T-helper 1 cell treated with Interleukin-12 subunit alpha and Interleukin-12 subunit beta and Interleukin-4 antibody, amounts not matched to agents 30 ng/mL and 1 ng/mL, for 36 hours (primary cell): ENCODE measurements around the gene SHLD2. TPM values are rescaled to one million over a fixed set of nuclear protein-coding genes. Genes with fewer than 3 reads are reported as not detected.
"Not testable (repeated sequence)": the region's sequence is repeated elsewhere in the genome, so short reads cannot be mapped to it uniquely, and the experiment has no call there.

ENCODE experiments used
- intact Hi-C: fragments of 100-400 bp; cut with micrococcal nuclease; formaldehyde crosslinking; loops from one replicate; pipeline ENCODE4 v1.15.1; 2024
- total RNA-seq: library from RNA; stranded (reverse); gene quantifications from 2 replicates; pipeline ENCODE4 v1.2.3, GENCODE V29; 2022

Gene SHLD2
- total RNA-seq, 1 donor from 2014 or later = 34.7 TPM

DNA sequence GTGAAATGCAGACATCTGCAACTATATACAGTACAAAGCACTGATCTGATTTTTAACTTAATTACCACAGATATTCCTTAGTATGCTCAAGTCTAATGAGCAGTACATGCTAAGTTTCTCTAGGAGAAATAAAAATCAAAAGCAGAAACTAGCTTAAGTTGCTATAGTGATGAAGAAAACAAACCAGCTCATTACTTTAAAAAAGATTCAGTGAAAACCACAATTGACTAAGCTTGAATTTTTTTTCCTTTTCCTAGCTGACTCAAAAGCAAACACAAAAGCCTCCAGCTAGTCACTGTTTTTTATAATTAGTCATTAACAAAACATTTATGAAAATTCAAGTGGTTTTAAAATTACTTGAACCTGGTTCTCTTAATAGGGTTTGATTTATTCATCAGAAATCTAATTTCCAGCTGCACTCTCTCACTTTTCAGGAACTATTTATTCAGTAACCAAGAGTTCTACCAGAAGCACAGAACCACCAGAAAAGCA lies 10.7 kb upstream of the SHLD2 start:
- intact Hi-C loops = loop anchor here (1.0 kb wide), 1 partner anchor 9 kb away; no protein-coding TSS in a partner anchor

DNA sequence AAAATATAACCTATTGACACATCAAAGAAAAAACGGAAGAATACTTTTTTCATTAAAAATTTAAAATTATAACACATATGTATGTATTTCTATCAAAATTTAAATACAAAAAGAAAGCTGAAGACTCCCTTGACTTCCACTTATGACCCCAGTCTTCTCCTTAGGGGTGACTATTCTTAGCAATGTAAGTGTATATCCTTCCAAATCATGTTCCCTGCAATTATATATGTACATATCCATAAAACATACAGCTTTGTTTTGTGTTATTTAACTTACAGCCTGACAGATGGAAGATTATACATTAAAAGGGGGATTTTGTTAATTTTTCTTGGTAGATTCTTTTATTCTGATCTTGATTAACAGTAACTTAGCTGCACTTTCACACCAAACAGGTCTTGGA lies 9.5 kb upstream of the SHLD2 start:
- intact Hi-C loops = no loop called here

DNA sequence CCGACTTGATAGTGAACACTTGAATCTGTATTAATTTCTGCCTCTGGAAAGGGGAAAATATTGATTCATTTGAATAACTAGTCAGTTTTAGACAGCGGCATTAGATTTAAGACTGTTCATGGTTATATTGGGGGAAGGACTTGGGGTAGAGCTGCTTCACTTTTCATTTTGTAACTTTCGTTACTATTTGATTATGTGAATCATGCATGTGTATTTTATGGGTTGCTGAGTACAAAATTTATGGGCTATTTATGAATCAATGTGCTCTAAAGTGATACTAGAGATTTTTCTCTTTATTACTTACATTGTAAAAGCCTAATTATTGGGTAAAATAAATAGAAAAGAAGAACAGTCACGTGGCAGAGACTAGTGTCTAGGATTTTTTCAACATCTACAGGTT lies 5.3 kb upstream of the SHLD2 start:
- intact Hi-C loops = loop anchor here (10.0 kb wide), 3 partner anchors 115 to 685 kb away; no protein-coding TSS in a partner anchor

DNA sequence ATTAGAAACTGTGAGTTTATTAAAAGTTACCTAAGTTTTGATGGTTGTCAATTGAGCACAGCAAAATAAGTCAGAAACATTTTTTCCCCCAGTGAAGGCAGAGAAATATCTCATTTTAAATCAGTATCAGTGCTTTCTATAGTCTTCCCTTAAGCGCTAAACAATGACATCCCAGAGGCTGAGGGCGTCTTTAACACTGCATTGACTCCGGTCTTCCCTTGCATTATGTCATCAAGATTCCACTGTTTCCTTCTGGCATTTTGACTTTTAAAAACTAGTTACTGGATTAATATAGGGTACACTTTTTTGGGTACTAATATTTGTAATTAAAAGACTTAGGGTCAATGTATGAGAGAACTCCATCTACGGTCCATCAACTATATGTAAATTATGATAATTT lies 4.2 kb upstream of the SHLD2 start:
- intact Hi-C loops = loop anchor here (10.0 kb wide), 3 partner anchors 114 to 686 kb away; no protein-coding TSS in a partner anchor

DNA sequence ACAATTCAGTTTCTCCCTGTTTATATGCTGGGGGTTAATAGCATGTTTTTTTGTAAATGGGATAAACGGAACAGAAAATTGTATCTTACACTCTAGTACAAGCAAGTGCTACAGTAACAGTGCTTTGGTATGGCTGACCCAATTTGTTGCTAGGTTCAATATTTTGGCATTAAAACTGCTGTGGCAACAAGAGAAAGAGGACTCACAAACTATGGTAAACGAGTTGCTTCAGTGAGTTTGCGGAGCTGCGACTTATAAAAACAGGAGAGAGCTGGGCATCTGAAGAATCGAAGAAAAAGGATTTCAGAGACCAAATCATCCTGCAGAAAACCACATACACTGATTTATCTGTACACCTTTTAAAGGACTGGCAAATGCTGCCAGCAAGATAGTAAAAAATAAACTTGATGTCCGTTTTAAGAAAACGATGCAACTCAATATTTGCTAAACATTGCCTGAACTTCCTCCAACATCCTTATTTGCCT lies 2.6 kb upstream of the SHLD2 start:
- intact Hi-C loops = loop anchor here (10.0 kb wide), 3 partner anchors 112 to 688 kb away; no protein-coding TSS in a partner anchor

DNA sequence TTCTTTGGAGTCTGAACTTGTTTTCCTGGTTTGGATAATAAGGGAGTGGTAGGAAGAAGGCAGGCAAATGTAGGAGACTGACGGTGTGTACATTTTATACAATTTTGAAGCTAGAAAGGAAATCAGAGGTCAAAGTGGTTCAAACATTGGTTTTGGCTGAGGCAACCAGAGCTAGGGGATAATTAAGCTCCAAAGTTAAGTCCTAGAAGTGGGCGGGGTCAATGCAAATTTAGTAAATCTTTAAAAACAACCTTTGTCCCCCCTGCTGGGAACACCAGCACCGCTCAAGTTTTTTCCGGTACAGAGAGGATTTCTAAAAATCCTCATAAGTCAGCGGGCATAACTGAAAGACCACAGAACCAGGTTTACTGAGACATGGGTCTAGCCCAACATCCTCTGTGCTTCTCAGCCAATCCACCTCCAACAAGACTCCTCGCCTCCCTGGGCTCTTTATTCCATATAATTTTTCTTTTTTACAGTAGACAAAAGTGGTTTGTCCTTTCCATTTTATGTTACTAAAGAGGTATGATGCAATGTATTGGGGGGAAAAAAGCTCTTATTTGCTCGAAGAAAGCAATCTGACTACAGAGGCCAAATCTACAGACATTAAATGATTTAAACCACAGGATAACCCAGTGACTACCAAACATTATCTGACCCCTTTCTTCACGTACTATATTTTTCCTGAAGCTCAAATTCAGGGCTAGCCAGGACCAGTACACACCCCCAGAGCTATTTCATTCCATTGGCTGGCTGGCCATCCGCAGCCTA lies 2.0 kb upstream of the SHLD2 start:
- intact Hi-C loops = loop anchor here (1.0 to 10.0 kb wide), 4 partner anchors 9 to 688 kb away; no protein-coding TSS in a partner anchor

DNA sequence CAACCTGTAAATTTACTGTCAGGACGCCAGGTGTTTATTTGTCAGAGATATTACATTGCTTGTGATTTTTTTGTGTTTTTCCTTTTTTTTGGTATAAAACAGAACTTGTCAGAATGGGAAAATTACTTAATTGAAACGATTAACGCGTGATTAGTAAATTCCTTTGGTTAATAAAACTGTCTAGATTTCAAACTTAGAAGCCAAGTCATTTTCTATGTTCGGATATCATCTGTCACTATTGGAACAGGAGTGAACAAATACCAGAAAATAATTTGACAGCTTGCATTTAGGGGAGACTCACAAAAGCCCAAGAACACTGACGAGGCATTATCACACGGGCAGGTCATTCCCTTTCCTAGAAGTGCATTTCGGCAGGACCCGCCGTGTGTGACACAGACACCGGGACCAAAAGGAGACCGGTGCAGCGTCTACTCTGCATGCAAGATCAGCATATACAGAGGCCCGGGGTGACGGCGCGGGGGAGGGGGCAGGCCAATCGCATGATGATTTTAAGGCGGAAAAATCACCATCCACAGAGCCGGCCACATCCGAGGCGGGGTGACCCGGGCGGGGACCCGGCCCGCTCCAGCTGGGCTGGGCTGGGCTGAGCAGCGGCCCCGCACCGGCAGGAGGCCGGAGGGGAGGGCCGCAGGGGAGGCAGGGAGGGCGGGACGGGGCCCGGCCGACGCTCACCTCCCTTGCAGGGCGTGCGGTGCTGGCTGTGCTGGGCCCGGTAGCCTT lies 1.2 kb upstream of the SHLD2 start:
- intact Hi-C loops = loop anchor here (1.0 to 10.0 kb wide), 7 partner anchors 10 to 769 kb away; partner anchors contain the start of genes KLLN, PTEN and WAPL

DNA sequence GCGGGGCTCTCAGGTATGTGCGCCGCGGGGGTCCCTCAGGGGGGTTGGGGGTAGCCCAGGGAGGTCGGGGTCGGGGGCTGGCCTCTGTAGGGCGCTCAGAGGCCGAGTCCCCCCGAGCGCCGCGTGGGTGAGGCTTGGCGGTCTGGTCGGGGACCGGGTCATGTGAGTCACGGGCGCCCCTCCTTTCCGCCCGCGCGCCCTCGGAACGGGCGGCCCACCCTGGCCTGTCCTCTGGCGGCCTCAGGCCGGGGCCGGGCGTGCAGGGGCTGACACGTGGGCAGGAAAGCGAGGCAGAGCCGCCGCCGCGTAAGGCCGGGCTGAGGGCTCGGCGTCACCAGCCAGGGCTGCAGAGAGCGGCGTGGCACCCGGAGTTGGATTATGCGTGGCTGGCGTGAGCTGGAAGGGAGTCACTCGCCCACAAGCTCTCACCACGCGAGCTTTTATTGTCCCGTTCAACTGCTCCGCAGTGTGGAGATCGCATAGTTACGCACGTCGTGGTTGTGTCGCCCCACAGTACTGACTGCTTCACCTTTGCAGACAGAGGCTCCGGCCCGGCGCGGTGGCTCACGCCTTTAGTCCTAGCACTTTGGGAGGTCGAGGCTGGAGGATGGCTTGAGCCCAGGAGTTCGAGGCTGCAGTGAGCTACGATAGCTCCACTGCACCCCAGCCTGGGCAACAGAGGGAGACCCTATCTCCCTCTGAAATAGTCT lies 385 bp downstream of the SHLD2 start:
- intact Hi-C loops = loop anchor here (1.0 to 10.0 kb wide), 10 partner anchors 109 to 767 kb away; partner anchors contain the start of genes ATAD1, KLLN, MINPP1 and PTEN

DNA sequence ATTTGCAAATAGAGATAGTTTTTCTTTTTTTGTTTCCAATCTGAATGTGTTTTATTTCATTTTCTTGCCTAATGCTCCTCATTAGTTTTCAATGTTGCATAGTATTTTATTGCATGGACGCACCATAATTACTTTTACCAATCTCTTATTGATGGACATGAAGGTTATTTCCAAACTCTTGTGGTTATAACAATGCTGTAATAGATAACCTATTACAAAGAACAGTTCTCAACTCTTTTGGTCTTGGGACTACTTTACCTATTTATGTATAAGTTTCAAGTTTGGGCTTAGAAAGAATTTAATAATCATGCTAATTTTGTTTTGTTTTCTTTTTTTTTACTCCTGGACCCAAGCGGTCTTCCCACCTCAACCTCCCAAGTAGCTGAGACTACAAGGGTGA lies 7.0 kb downstream of the SHLD2 start:
- intact Hi-C loops = no loop called here

DNA sequence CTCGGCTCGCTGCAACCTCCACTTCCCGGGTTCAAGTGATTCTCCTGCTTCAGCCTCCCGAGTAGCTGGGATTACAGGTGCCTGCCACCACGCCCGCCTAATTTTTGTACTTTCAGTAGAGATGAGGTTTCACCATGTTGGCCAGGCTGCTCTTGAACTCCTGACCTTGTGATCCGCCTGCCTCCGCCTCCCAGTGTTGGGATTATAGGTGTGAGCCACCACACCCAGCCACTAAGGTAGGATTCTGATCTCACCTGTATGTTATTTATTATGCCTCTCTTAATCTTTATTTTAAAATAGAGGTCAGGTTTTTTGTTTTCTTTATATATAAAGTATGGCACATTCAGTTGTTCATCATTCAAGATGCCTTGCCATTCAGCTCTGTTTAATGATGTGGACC lies 9.7 kb downstream of the SHLD2 start:
- intact Hi-C loops = not testable (repeated sequence)

DNA sequence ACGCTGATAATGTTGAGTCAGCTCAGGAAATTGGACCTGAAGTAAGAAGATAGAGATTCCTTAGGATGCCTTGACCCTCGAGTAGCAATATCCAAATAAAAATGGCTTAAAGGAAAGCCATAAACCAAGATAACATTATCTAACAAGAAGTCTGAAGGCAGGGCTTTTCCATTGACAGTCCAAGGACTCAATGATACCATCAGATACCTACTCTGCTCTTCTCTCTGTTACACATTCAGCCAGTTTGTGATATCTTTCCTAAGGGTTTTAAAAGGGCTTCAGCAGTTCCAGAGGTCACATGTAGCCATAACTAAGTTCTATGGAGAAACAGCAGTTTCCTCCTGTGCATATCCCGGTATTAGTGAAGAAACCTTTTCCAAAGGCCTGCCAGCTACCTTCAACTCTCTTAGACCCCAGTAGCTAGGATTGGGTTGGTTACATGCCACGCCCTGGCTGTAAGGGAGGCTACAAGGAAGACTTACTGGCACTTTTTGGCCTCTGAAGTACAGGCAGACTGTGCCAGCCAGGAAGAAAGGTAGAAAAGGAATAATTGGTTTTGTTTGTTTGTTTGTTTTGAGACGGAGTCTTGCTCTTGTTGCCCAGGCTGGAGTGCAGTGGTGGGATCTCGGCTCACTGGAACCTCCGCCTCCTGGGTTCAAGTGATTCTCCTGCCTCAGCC lies 10.6 kb downstream of the SHLD2 start:
- intact Hi-C loops = no loop called here

DNA sequence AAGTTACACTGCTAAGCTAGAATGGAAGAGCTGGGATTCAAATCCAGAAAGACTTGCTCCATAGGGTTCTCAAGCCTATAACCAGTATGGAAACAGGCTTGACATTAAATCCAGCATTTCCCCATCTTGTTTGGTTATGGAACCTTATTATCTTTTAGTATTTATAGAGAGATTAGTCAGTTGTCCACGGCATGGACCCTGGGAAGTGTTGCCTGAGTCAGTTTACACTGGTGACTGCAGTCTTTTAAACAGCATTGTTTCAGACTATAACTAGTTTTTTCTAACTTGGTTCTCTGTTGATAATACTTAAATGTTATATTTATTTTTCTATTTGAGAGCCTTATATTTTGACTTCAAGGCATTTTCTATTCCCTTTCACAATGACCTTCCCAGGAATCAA lies 23.1 kb downstream of the SHLD2 start:
- intact Hi-C loops = not testable (repeated sequence)

DNA sequence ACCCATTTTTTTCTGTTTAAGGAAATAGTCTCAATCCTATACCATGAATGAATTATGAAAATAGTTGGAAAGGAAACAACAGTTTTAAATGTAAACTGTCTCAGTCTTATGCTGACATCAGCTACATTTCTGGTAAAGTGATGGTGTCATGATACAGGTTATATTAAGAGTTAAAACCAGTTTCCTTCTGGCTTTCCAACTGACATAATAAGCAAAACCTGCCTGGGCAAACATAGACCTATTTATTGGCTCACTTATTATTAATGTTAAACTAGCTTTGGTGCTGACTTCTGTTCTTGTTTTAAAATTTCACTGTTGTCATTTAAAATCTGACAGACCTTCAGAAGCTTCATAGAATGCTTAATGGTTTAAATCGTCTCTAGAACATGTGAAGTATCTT lies 24.0 kb downstream of the SHLD2 start:
- intact Hi-C loops = not testable (repeated sequence)

DNA sequence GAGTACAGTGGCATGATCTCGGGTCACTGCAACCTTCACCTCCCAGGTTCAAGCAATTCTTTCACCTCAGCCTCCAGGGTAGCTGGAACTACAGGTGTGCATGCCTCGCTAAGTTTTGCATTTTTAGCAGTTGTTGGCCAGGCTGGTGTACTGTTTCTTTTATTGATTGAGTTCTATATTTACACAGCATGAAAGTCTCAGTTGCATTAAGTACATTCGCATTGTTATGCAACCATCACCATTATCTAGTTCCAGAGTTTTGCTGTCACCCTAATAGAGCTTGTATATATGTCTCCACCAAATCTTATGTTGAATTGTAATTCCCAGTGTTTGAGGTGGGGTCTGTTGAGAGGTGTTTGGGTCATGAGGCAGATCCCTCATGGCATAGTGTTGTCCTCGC lies 28.3 kb downstream of the SHLD2 start:
- intact Hi-C loops = not testable (repeated sequence)

DNA sequence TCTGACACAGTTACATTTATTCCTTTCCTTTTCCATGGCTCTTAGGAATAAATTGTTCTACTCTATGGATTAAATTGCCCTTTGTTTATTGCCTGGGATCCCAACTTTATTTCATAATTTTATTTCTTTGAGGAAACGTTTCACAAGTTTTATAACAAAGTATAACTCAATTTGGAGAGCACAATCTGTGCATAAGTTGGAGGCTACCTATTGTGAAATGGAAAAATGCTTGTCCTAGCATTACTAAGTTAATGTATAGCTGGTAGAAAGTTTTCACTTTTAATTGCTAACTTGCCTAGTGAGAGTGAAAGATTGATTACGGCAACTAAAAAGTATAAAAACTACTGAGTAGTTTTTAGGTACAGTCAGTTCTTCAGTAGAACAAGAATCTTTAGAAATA lies 32.0 kb downstream of the SHLD2 start:
- intact Hi-C loops = not testable (repeated sequence)

DNA sequence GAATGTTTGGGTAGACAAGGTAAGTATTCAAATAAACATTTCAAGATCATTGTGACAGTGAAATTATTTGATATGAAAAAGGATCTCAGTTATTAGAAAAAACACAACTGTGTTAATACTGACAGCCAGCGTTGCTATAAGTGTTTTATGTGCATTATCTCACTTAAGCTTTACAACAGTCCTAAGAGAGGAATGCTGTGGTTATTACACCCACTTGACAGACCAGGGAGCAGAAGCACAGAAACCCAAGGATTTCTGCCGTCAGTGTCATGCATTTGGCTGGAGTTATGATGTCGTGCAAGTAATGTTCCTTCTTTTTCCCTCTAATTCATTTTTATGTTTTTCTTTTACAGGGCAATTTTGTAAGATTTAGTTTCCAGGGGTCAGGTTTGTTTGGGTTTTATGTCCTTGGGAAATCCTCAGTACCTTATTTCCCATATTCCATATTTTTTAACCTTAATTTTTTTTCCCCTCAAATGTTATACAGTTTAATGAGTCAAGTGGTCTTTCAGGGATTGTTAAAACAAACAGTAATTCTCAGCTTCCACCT lies 32.7 kb downstream of the SHLD2 start:
- intact Hi-C loops = not testable (repeated sequence)

DNA sequence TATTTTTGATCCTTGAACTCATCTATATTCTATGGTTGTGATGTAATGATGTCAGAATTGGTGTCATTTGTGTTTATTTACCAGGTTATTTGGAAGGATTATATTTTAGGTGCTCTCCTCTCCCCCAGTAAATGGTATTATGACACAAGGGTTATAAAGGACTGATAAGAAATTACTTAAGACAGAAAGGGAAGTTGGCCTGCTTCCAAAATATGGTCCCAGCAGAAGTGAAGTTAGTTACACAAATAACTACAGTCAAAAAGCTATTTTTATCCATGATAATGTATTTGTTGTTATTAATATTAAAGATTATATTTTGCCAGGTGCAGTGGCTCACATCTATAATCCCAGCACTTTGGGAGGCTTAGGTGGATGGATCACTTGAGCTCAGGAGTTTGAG lies 37.2 kb downstream of the SHLD2 start:
- intact Hi-C loops = not testable (repeated sequence)

DNA sequence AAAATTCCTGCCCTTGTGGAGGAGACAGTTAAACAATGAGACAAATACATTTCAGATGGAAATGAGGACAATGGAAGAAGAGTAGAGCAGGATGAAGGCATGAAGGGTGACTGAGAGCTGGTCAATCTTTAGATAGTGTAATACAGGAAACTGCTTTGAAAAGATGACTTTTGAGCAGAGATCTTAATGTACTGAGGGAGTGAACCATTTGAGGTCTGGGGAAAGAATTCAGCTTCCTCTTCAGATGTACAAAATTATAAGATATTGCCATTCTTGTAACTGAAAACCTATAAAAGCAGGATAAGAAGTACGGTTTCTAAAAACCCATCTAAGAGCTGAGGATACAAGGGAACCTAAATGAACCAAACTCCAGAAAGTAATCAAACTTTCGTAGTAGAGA lies 38.9 kb downstream of the SHLD2 start:
- intact Hi-C loops = not testable (repeated sequence)

DNA sequence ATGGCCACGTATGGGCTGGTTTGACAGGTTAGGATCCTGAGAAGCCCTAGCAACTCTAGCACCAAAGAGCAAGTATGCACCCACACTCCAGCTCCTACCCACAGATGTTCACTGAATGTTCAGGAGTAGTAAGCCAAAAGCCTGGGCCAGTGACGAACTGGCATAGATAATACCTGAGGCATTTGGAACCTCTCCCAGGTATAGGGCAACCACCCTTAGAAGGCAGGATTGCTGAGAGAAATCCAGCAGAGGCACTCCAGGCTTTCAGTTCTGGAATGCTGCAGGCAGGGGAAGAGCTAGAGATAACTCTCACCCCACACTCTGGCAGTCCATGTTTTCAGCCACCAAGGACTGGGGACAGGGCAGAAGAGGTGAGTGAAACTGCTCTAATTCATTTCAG lies 39.4 kb downstream of the SHLD2 start:
- intact Hi-C loops = not testable (repeated sequence)

DNA sequence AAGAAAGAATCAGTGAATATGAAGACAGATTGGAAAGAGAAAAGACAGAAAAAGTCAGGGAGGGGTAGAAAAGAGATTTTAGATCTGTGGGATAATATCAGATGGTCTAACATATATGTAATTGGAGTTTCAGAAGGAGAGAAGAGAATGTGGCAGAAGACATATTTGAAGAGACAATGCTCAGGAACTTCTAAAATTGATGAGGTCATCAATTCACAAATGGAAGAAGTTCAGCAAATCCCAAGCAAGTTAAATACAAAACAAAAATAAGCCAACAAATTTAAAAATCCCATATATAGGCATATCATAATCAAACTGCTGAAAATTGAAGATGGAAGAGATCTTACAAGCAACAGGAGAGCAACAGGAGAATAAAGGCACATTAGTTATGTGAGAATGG lies 42.5 kb downstream of the SHLD2 start:
- intact Hi-C loops = not testable (repeated sequence)
